Fibroblast of villous mesenchyme (primary cell): ENCODE measurements around the gene CNTNAP1. TPM values are rescaled to one million over a fixed set of nuclear protein-coding genes. Genes with fewer than 3 reads are reported as not detected.

Source experiments
- DNase-seq: peaks from one replicate; pipeline ENCODE4 v3.0.0-alpha.2; 2010; ENCODE audit warnings: low read depth
- H3K4me3 ChIP-seq: 2 replicates; pipeline ENCODE4 v1.5.1; 2011; ENCODE audit warnings: low read depth, mild to moderate bottlenecking, low read length
- total RNA-seq: library from RNA; depleted of rRNA; stranded (reverse); fragments of >200 nt; gene quantifications from 2 replicates; pipeline ENCODE4 v1.2.3, GENCODE V29; 2012
- TF ChIP-seq, protein P1 (sequence below): IDR thresholded peaks from 2 replicates; pipeline ENCODE4 v1.5.1; 2012; ENCODE audit warnings: low read depth, mild to moderate bottlenecking, low read length; ENCODE audit not compliant: insufficient read depth

The CNTNAP1 gene
- total RNA-seq, 1 donor = 60.5 TPM

DNA sequence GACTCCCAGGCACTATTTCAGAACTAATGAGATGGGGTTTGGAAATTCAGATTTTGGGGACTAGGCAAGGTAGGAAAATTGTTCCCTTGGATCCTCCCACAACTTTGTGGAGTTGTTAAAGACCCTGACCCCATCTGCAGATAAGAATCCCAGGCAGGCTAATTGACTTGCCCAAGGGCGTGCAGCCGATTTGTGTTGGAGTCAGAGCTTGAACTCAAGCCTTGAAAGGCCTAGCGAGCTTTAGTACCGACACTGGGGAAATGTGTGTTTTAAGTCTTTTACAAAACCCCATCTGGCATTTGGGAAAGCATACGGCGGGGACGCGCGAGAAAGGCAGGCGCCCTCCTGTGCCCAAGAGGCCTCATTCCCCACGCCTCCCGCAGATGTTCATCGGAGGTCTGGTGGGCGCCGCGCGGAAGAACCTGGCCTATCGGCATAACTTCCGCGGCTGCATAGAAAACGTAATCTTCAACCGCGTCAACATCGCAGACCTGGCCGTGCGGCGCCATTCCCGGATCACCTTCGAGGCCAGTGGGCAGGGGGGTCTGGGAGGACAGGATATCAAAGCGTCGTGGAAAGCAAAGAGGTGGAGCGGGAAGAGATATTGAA is 4.3 kb downstream of the CNTNAP1 start:
- DNase-seq = no peak
- TF ChIP-seq, protein P1, sequence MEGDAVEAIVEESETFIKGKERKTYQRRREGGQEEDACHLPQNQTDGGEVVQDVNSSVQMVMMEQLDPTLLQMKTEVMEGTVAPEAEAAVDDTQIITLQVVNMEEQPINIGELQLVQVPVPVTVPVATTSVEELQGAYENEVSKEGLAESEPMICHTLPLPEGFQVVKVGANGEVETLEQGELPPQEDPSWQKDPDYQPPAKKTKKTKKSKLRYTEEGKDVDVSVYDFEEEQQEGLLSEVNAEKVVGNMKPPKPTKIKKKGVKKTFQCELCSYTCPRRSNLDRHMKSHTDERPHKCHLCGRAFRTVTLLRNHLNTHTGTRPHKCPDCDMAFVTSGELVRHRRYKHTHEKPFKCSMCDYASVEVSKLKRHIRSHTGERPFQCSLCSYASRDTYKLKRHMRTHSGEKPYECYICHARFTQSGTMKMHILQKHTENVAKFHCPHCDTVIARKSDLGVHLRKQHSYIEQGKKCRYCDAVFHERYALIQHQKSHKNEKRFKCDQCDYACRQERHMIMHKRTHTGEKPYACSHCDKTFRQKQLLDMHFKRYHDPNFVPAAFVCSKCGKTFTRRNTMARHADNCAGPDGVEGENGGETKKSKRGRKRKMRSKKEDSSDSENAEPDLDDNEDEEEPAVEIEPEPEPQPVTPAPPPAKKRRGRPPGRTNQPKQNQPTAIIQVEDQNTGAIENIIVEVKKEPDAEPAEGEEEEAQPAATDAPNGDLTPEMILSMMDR = no peak
- no peak overlapping the region for H3K4me3 ChIP-seq

DNA sequence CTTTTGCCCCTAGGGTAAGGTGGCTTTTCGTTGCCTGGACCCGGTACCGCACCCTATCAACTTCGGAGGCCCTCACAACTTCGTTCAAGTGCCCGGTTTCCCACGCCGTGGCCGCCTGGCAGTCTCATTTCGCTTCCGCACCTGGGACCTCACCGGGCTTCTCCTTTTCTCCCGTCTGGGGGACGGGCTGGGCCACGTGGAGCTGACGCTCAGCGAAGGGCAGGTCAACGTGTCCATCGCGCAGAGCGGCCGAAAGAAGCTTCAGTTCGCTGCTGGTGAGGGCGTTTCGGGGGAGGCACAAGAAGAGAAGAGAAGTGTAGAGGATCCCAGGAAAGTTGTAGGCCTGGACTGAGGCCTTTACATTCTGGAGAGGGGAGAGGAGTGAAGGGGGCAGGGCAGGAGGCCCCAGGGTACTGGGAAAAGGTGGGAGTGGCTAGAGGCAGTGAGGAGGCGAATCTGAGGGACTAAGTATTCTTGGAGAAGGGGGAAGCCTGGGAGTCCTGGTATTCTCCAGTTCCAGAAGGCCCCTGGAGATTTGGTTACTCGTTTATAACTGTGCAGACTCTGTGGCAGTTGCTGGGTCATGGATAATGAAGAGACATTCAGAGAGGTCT is 5.5 kb downstream of the CNTNAP1 start:
- TF ChIP-seq, protein P1 = no peak

DNA sequence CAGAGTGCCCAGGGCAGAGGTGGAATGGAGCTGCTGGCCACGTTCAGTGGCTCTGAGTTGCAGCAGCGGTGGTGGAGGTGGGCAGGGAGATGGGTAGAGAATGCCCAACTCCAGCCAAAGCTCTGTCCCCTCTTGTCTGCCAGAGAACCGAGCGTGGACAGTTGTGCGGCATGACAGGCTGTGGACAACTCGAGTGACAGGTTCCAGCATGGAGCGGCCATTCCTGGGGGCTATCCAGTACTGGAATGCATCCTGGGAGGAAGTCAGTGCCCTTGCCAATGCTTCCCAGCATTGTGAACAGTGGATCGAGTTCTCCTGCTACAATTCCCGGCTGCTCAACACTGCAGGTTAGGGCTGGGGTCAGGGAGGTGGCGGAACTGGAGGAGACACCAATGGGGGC is 8.3 kb downstream of the CNTNAP1 start:
- TF ChIP-seq, protein P1 = no peak

More for the DNA sequence above, 5.5 kb downstream of the CNTNAP1 start:
- no peak for DNase-seq
- H3K4me3 ChIP-seq = no peak overlapping the region

DNA sequence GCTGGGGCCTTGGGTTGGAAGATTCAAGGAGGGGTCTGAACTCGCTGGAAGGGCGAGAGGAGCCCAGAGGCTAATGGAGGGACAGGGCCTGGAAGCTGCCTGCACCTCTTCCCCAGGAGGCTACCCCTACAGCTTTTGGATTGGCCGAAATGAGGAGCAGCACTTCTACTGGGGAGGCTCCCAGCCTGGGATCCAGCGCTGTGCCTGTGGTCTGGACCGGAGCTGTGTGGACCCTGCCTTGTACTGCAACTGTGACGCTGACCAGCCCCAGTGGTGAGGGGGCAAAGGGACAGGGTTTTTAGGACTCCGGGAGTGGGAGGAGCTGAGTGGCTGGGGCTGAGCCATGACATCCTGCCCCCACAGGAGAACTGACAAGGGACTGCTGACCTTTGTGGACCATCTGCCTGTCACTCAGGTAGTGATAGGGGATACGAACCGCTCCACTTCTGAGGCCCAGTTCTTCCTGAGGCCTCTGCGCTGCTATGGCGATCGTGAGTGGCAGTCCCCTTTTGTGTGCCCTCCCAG is 8.8 kb downstream of the CNTNAP1 start:
- H3K4me3 ChIP-seq = no peak overlapping the region
- TF ChIP-seq, protein P1 = no peak
- no peak for DNase-seq

More for the DNA sequence above, 8.3 kb downstream of the CNTNAP1 start:
- no peak for DNase-seq
- H3K4me3 ChIP-seq = no peak overlapping the region

DNA sequence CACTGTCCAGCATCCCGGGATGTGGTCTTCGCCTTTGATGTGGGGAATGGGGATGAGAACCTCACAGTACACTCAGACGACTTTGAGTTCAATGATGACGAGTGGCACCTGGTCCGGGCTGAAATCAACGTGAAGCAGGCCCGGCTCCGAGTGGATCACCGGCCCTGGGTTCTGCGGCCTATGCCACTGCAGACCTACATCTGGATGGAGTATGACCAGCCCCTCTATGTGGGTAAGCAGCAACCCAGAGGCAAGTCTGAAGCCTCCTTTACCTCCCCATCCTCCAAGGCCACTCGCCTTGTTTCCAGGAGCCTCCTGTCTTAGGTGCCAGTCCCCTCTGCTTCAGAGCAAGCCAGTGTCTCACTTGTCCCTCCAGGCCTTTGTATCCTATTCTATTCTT is 10.2 kb downstream of the CNTNAP1 start:
- no peak overlapping the region for H3K4me3 ChIP-seq
- TF ChIP-seq, protein P1 = no peak
- DNase-seq = no peak

DNA sequence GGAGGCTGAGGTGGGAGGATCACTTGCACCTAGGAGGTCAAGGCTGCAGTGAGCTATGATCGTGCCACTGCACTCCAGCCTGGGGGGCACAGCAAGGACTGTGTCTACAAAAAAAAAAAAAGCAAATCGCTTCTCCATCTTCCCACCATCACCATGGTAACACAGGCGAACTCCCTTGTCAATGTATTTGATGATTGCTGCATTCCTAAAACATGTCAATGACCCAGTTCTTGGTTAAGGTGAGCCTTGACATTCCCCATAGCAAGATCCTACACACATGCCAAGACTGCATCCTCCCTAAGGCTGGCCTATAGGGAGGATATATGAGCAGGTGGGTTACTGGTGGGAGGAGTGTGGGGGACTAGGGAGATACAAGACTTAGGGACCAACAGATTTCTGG is 12.2 kb downstream of the CNTNAP1 start:
- DNase-seq = no peak
- TF ChIP-seq, protein P1 = no peak
- no peak overlapping the region for H3K4me3 ChIP-seq
